Measurements from ENCODE around the gene IPO7.

GRCh38 chr11:9379041-9379440, 5.4 kb upstream of the IPO7 start:
- TF ChIP-seq CTCF (IDR thresholded peaks at IDR 0.05): no peak
- TF ChIP-seq POLR2A (IDR thresholded peaks at IDR 0.05): no peak
